Fibroblast of pulmonary artery (primary cell): ENCODE measurements around the gene PIK3CB.
A peak's percentile ranks its signal among the peaks of the same experiment; 100 is the strongest.

ENCODE experiments used
- DNase-seq: peaks from one replicate; pipeline ENCODE4 v3.0.0-alpha.2; 2010; ENCODE audit warnings: low read depth
- H3K4me3 ChIP-seq: replicated peaks from 2 replicates; pipeline ENCODE4 v1.5.1; 2011; ENCODE audit warnings: low read depth, mild to moderate bottlenecking, control low read depth, low read length, moderate library complexity
- TF ChIP-seq, protein P1 (sequence below): IDR thresholded peaks from 2 replicates; pipeline ENCODE4 v1.5.1; 2011; ENCODE audit warnings: mild to moderate bottlenecking, control low read depth, low read length, inconsistent platforms; ENCODE audit errors: missing control alignments

Gene PIK3CB

GRCh38 chr3:138642226-138642926 lies 192.4 kb downstream of the PIK3CB start:
- no peak for DNase-seq
- TF ChIP-seq, protein P1, sequence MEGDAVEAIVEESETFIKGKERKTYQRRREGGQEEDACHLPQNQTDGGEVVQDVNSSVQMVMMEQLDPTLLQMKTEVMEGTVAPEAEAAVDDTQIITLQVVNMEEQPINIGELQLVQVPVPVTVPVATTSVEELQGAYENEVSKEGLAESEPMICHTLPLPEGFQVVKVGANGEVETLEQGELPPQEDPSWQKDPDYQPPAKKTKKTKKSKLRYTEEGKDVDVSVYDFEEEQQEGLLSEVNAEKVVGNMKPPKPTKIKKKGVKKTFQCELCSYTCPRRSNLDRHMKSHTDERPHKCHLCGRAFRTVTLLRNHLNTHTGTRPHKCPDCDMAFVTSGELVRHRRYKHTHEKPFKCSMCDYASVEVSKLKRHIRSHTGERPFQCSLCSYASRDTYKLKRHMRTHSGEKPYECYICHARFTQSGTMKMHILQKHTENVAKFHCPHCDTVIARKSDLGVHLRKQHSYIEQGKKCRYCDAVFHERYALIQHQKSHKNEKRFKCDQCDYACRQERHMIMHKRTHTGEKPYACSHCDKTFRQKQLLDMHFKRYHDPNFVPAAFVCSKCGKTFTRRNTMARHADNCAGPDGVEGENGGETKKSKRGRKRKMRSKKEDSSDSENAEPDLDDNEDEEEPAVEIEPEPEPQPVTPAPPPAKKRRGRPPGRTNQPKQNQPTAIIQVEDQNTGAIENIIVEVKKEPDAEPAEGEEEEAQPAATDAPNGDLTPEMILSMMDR, result no peak

GRCh38 chr3:138640537-138640936 lies 194.2 kb downstream of the PIK3CB start:
- no peak overlapping the region for H3K4me3 ChIP-seq
- DNase-seq, result no peak
- TF ChIP-seq, protein P1, result no peak

More at GRCh38 chr3:138642226-138642926, 192.4 kb downstream of the PIK3CB start:
- H3K4me3 ChIP-seq, result no peak overlapping the region

DNA sequence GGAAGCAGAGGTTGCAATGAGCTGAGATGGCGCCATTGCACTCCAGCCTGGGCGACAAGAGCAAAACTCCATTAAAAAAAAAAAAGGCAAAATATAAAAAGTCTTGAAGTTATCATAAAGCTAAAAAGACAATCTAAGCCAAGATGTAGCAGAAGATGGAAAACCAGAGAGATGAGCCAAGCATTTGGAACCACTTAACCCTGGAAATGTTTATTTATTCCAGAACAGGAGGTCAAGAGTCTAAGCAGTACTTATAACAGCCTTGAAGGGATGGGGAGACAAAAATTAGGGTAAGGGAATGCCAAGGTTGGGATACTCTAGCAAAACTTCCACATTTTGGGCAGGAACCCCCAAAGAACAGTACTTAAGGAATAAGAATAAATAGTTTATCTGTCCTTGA lies 196.1 kb downstream of the PIK3CB start:
- TF ChIP-seq, protein P1, result no peak
- no peak for DNase-seq
- H3K4me3 ChIP-seq, result no peak overlapping the region

GRCh38 chr3:138629526-138629925 lies 205.2 kb downstream of the PIK3CB start:
- TF ChIP-seq, protein P1, result no peak
- H3K4me3 ChIP-seq, result no peak overlapping the region
- DNase-seq, result no peak

DNA sequence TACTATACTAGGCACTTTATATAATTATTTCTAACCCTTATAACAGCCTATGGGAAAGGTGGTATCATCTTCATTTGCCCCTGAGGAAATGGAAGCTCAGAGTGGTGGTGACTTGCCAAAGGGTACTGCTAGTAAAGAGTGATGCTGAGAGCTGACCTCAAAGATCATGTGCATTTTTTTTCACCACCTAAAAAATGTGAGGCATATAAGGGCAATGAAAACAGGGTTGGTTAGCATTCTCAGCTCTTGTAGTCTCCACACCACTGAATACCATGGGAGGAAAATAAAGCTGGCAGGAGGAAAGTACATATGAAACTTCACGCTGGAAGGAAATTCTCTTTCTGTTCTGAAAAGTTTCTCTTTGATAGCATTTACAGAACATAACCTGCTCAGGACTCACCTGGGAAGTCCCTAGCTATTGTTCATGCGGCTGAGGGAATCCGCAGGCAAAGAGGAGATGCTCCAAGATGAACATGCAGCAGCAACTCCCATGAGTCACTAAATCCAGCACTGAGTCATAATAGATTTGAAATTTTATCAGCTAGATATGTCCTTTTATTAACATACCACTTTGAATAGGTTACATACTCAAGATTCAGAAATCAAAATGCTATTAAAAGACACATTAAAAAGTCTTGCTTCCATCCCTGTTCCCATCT lies 208.9 kb downstream of the PIK3CB start:
- H3K4me3 ChIP-seq, result no peak overlapping the region
- TF ChIP-seq, protein P1, result no peak
- DNase-seq, result peak; percentile 38

DNA sequence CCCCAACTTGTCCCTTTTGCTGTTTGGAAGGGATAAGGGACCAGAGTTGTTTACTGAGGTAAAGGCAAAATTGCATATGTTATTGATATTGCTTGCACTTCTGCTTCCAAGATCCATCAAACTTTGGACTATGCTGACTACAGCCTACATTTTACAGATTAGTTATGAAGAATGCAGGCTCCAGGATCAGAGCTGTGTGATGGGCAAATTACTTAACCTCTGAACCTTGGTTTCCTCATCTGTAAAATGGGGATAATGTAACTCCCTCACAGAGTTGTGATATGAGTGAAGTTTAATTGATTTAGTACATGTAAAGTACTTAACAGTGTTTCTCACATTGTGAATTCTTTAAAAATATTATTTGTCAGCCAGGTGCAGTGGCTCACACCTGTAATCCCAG lies 210.2 kb downstream of the PIK3CB start:
- H3K4me3 ChIP-seq, result no peak overlapping the region
- DNase-seq, result no peak
- TF ChIP-seq, protein P1, result no peak
